GM12878 (cell line): ENCODE measurements around the gene TSPO2. TPM values are rescaled to one million over a fixed set of nuclear protein-coding genes. Genes with fewer than 3 reads are reported as not detected.
A peak's percentile ranks its signal among the peaks of the same experiment; 100 is the strongest.

Experiments used
- ATAC-seq: fragments of 200-7000 bp; cut with Tn5 transposase; 3 replicates; pipeline ENCODE4 v1.9.1; 2020; ENCODE audit warnings: mild to moderate bottlenecking, moderate library complexity
- BruUV-seq: library from RNA; stranded (reverse); fragments of 400-500 nt; replicated peaks from 2 replicates; lab custom pipeline; 2021; lab: Mats Ljungman, UMichigan
- CTCF ChIA-PET: fragments of 300-600 bp; sonication (Branson Sonifier 250); formaldehyde crosslinking; extraction: SDS; loops from one replicate; lab custom pipeline; 2021; ENCODE audit warnings: inconsistent platforms; lab: Yijun Ruan, JAX
- POLR2A ChIA-PET: fragments of 350-600 bp; formaldehyde crosslinking; extraction: SDS; loops from one replicate; lab custom pipeline; 2021; ENCODE audit warnings: inconsistent platforms; lab: Charles Lee
- RAD21 ChIA-PET: fragments of 300-600 bp; sonication (Branson Sonifier 250); formaldehyde crosslinking; loops from one replicate; lab custom pipeline; 2023; ENCODE audit warnings: antibody characterized with exemption; ENCODE audit not compliant: unreplicated experiment; lab: Charles Lee
- SMC1A ChIA-PET: fragments of 300-600 bp; sonication (Branson Sonifier 250); formaldehyde crosslinking; loops from one replicate; lab custom pipeline; 2023; ENCODE audit not compliant: unreplicated experiment, uncharacterized antibody; lab: Charles Lee
- DNase-seq: peaks from one replicate; pipeline ENCODE4 v3.0.0-alpha.2; 2011; ENCODE audit warnings: low read depth, low spot score
- FAIRE-seq: peaks from 3 replicates; lab custom pipeline; 2011; peaks lifted over from hg19 to GRCh38; lab: Jason Lieb, UNC
- H2AFZ ChIP-seq: 2 replicates; pipeline ENCODE4 v1.6.0; 2011; ENCODE audit warnings: low read depth, low read length, control low read depth; ENCODE audit not compliant: control insufficient read depth
- H3K27ac ChIP-seq: 2 replicates; pipeline ENCODE4 v1.5.1; 2011; ENCODE audit warnings: control low read depth; ENCODE audit not compliant: control insufficient read depth, insufficient read depth
- H3K27me3 ChIP-seq, 2 experiments: replicated peaks in 1 of 2; 2 replicates each; pipeline versions ENCODE4 v1.6.0 to v1.6.1; 2011; ENCODE audit warnings: low read length in 1 of 2; ENCODE audit not compliant: control insufficient read depth in 2 of 2, insufficient read depth in 2 of 2
- H3K36me3 ChIP-seq, 2 experiments: 2 replicates each; pipeline ENCODE4 v1.5.1; 2011; ENCODE audit warnings: low read length in 1 of 2; ENCODE audit not compliant: control insufficient read depth in 2 of 2, insufficient read depth in 2 of 2
- H3K4me1 ChIP-seq: 2 replicates; pipeline ENCODE4 v1.6.1; 2011; ENCODE audit warnings: mild to moderate bottlenecking, low read length, moderate library complexity, mixed read lengths; ENCODE audit not compliant: control insufficient read depth, insufficient read depth
- H3K4me2 ChIP-seq: 2 replicates; pipeline ENCODE4 v1.6.0; 2011; ENCODE audit warnings: control low read depth; ENCODE audit not compliant: control insufficient read depth, insufficient read depth
- H3K4me3 ChIP-seq: fragments of 200-600 bp; sonication (generic); 2 replicates; pipeline ENCODE4 v1.5.1; 2016
- H3K79me2 ChIP-seq: 2 replicates; pipeline ENCODE4 v1.6.0; 2011; ENCODE audit warnings: low read length; ENCODE audit not compliant: control insufficient read depth, insufficient read depth
- H3K9ac ChIP-seq: 2 replicates; pipeline ENCODE4 v1.8.0; 2011; ENCODE audit warnings: low read length, control low read depth, mixed read lengths; ENCODE audit not compliant: control insufficient read depth, insufficient read depth
- H3K9me3 ChIP-seq: replicated peaks from 3 replicates; pipeline ENCODE4 v1.5.1; 2011; ENCODE audit warnings: mild to moderate bottlenecking, low read length; ENCODE audit not compliant: control insufficient read depth, insufficient read depth
- H4K20me1 ChIP-seq: 2 replicates; pipeline ENCODE4 v1.6.0; 2011; ENCODE audit not compliant: control insufficient read depth, insufficient read depth
- BACH1 ChIP-seq: fragments of 450-650 bp; IDR thresholded peaks from 2 replicates; pipeline ENCODE4 v1.6.1; 2017; ENCODE audit warnings: mild to moderate bottlenecking, borderline replicate concordance
- BHLHE40 ChIP-seq, 2 experiments: fragments of 450-650 bp in 1 of 2; IDR thresholded peaks; 2 replicates each; pipeline ENCODE4 v1.6.1; 2011 to 2017; ENCODE audit warnings: low read depth in 2 of 2, borderline replicate concordance in 1 of 2, improper control_type of control experiment in 1 of 2, low read length in 1 of 2, mild to moderate bottlenecking in 1 of 2
- CBX3 ChIP-seq: fragments of 200-600 bp; sonication (generic); IDR thresholded peaks from 2 replicates; pipeline ENCODE4 v1.6.1; 2016; ENCODE audit warnings: low read depth, borderline replicate concordance
- ELK1 ChIP-seq: IDR thresholded peaks from 2 replicates; pipeline ENCODE4 v1.6.1; 2012; ENCODE audit warnings: low read depth, low read length, improper control_type of control experiment
- POLR2AphosphoS2 ChIP-seq: IDR thresholded peaks from 2 replicates; pipeline ENCODE4 v1.6.1; 2011; ENCODE audit warnings: low read depth, mild to moderate bottlenecking, low read length, improper control_type of control experiment, moderate library complexity
- STAT1 ChIP-seq: fragments of 450-650 bp; conservative IDR thresholded peaks from 2 replicates; pipeline ENCODE4 v1.6.1; 2014; ENCODE audit warnings: antibody characterized with exemption, mild to moderate bottlenecking
- TAF1 ChIP-seq: IDR thresholded peaks from 2 replicates; pipeline ENCODE4 v1.6.1; 2011; ENCODE audit warnings: mild to moderate bottlenecking, low read depth, low read length, borderline replicate concordance
- TBL1XR1 ChIP-seq: IDR thresholded peaks from 2 replicates; pipeline ENCODE4 v1.6.1; 2012; ENCODE audit warnings: low read depth, low read length, improper control_type of control experiment
- TCF12 ChIP-seq: IDR thresholded peaks from 2 replicates; pipeline ENCODE4 v1.6.1; 2011; ENCODE audit warnings: low read depth, mild to moderate bottlenecking, low read length
- TCF3 ChIP-seq: IDR thresholded peaks from 2 replicates; pipeline ENCODE4 v1.6.1; 2012; ENCODE audit warnings: low read depth, mild to moderate bottlenecking, low read length, borderline replicate concordance; ENCODE audit not compliant: insufficient read depth
- ZBTB33 ChIP-seq: fragments of 450-650 bp; IDR thresholded peaks from 2 replicates; pipeline ENCODE4 v1.6.1; 2017; ENCODE audit warnings: mild to moderate bottlenecking
- WGBS: methylation state at CpG from one replicate; pipeline ENCODE4 v1.1.6; 2016; ENCODE audit warnings: low lambda C conversion rate; ENCODE audit not compliant: insufficient replicate concordance, insufficient coverage; ENCODE audit errors: missing lambda C conversion rate; 5-methylcytosine and 5-hydroxymethylcytosine counted together
- in situ Hi-C: fragments of 300-500 bp; cut with MboI; formaldehyde crosslinking; loops from 9 replicates; pipeline ENCODE4 v1.14.3; 2018; ENCODE audit warnings: mixed read lengths
- intact Hi-C: fragments of 100-400 bp; cut with micrococcal nuclease; formaldehyde crosslinking; loops from one replicate; pipeline ENCODE4 v1.14.2; 2022; ENCODE audit not compliant: unreplicated experiment
- polyA plus RNA-seq, 11 experiments: library from polyadenylated mRNA; depleted of rRNA in 4 of 11; unstranded in 6 of 11; stranded (reverse) in 5 of 11; fragments of >200 nt; fragmentation: Nextera tagmentation in 4 of 11; fragmentation: Illumina TruSeq in 1 of 11; extraction: Ambion mirVana in 4 of 11; extraction: Trizol in 1 of 11; gene quantifications; 1 replicate in 1 of 11; 2 replicates in 10 of 11; pipeline versions ENCODE4 v1.2.1 to v1.2.3, GENCODE V29; 2011 to 2016; ENCODE audit warnings: inconsistent platforms in 2 of 11, missing spikeins in 2 of 11, low read depth in 1 of 11
- total RNA-seq, 4 experiments: library from RNA; depleted of rRNA in 3 of 4; stranded (reverse); fragments of >200 nt in 3 of 4; fragmentation: Illumina TruSeq in 1 of 4; extraction: Trizol in 1 of 4; gene quantifications; 2 replicates each; pipeline versions ENCODE4 v1.2.1 to v1.2.3, GENCODE V29; 2013 to 2021

Gene TSPO2
- total and polyA plus RNA-seq, 10 of the 15 experiments (the other 5 are each of a cell fraction or from before 2014, with no cell fraction given) = not detected

GRCh38 chr6:41027241-41027640 is 15.0 kb upstream of the TSPO2 start:
- Histone ChIP-seq H3K4me1 (peaks cover 8% of the 10 kb centered on the region), H3K36me3 (no peaks in the 10 kb centered on the region), H3K79me2 (no peaks in the 10 kb centered on the region), H3K27ac (no peak overlapping the region), H3K4me2 (peak overlapping the region; percentile 94), H4K20me1 (no peaks in the 10 kb centered on the region; the same call in 1 of the 2 replicates), H3K27me3 (no peaks in the 10 kb centered on the region), H3K9ac (peak overlapping the region; percentile 50), H2AFZ (peak overlapping the region; percentile 91), H3K9me3 (no peaks in the 10 kb centered on the region), H3K4me3 (no peak overlapping the region)
- no peak for ATAC-seq
- no peak for TF ChIP-seq CBX3
- WGBS = 31% methylated on average over 4 of the region's 4 CpGs
- BruUV-seq = no TSS peak
- ChIA-PET POLR2A (no interaction called here), CTCF (interaction anchor here (0.7 to 5.2 kb wide), 15 partner anchors 8 to 155 kb away, joined by 3 to 57 read pairs (median 8); partner anchors contain the start of gene UNC5CL), RAD21 (interaction anchor here (1.3 kb wide), 1 partner anchor 181 kb away, joined by 5 read pairs; no protein-coding TSS in a partner anchor), SMC1A (interaction anchor here (1.5 to 3.8 kb wide), 2 partner anchors 13 to 29 kb away, joined by 3 to 13 read pairs; no protein-coding TSS in a partner anchor)
- no peak for DNase-seq
- no peak for FAIRE-seq
- intact Hi-C loops = no loop called here
- in situ Hi-C loops = no loop called here

- in situ Hi-C loops = no loop called here
- peak overlapping the region; percentile 38; the same call in 1 of the 2 replicates for H3K4me3 ChIP-seq
- ChIA-PET SMC1A (interaction anchor here (0.9 to 3.8 kb wide), 7 partner anchors 9 to 47 kb away, joined by 3 to 13 read pairs (median 6); partner anchors contain the start of gene UNC5CL), POLR2A (interaction anchor here (1.1 kb wide), 1 partner anchor 43 kb away, joined by 5 read pairs; no protein-coding TSS in a partner anchor), CTCF (interaction anchor here (0.7 to 5.2 kb wide), 22 partner anchors 9 to 1679 kb away, joined by 3 to 57 read pairs (median 6); partner anchors contain the start of gene UNC5CL), RAD21 (interaction anchor here (0.7 to 1.3 kb wide), 7 partner anchors 10 to 1162 kb away, joined by 3 to 6 read pairs (median 4); partner anchors contain the start of gene TREML2)
- no TSS peak for BruUV-seq
- H3K79me2 ChIP-seq = no peaks in the 10 kb centered on the region
- WGBS = under 1% methylated on average over 45 of the region's 45 CpGs
- peak overlapping the region; percentile 94 for H3K4me2 ChIP-seq
- H3K4me1 ChIP-seq = peaks cover 8% of the 10 kb centered on the region
- H4K20me1 ChIP-seq = no peaks in the 10 kb centered on the region; the same call in 1 of the 2 replicates
- H2AFZ ChIP-seq = peak overlapping the region; percentile 91
- no peaks in the 10 kb centered on the region for H3K36me3 ChIP-seq
- ATAC-seq (peak; percentile 97), DNase-seq (peak; percentile 30), FAIRE-seq (no peak)
- intact Hi-C loops = loop anchor here (1.0 kb wide), 1 partner anchor 22 kb away; no protein-coding TSS in a partner anchor
- H3K27me3 ChIP-seq = no peaks in the 10 kb centered on the region
- peak overlapping the region; percentile 64 for H3K9ac ChIP-seq
- H3K27ac ChIP-seq = peak overlapping the region; percentile 29; the same call in 1 of the 2 replicates
- no peaks in the 10 kb centered on the region for H3K9me3 ChIP-seq
- TF ChIP-seq BACH1 (0 out of 2 replicates have a peak, but pooled peaks have one; percentile 59), TCF12 (0 out of 2 replicates have a peak, but pooled peaks have one; percentile 53), STAT1 (0 out of 2 replicates have a peak, but pooled peaks have one; percentile 85), TAF1 (0 out of 2 replicates have a peak, but pooled peaks have one; percentile 19), BHLHE40 (IDR thresholded peaks at IDR 0.05; ENCODE audit: borderline replicate concordance in 1 of 2, low read depth in 2 of 2, low read length in 1 of 2) (peak; percentile 51 to 65; a peak in 3 of 4 replicates), POLR2AphosphoS2 (peak; percentile 62; the same call in 1 of the 2 replicates), TBL1XR1 (no peak), TCF3 (peak; percentile 62; the same call in 1 of the 2 replicates), ZBTB33 (no peak), ELK1 (peak; percentile 63)
Observed at GRCh38 chr6:41027799-41028560, 14.3 kb upstream of the TSPO2 start.
